K562 (cell line): Measurements from ENCODE around the gene RPL35. TPM values are rescaled to one million over a fixed set of nuclear protein-coding genes. Genes with fewer than 3 reads are reported as not detected.

Source experiments
- ATF1 ChIP-seq, 2 experiments: fragments of 450-650 bp in 1 of 2; IDR thresholded peaks; 2 replicates each; pipeline ENCODE4 v1.6.1; 2016; ENCODE audit warnings: missing compliant biosample characterization in 1 of 2, missing genetic modification characterization in 1 of 2
- CBX3 ChIP-seq, 2 experiments: IDR thresholded peaks; 1 replicate in 1 of 2; 2 replicates in 1 of 2; pipeline ENCODE4 v1.6.1; 2012; ENCODE audit warnings: inconsistent platforms in 2 of 2, low read length in 2 of 2, borderline replicate concordance in 1 of 2, control low read depth in 1 of 2
- FOS ChIP-seq: IDR thresholded peaks from 3 replicates; pipeline ENCODE4 v1.6.1; 2011; ENCODE audit not compliant: insufficient read length; ENCODE audit errors: extremely low read depth
- FOXK1 ChIP-seq: sonication (generic); formaldehyde crosslinking; IDR thresholded peaks from 2 replicates; pipeline ENCODE4 v1.8.0; 2022; ENCODE audit warnings: missing genetic modification reagents, mild to moderate bottlenecking, borderline replicate concordance
- MEF2D ChIP-seq: conservative IDR thresholded peaks from 2 replicates; pipeline ENCODE4 v1.6.1; 2016; ENCODE audit warnings: low read depth, missing genetic modification characterization, missing compliant biosample characterization
- NBN ChIP-seq: fragments of 450-650 bp; IDR thresholded peaks from 2 replicates; pipeline ENCODE4 v1.6.1; 2016; ENCODE audit warnings: low read depth, mild to moderate bottlenecking
- PURB ChIP-seq: sonication (generic); formaldehyde crosslinking; IDR thresholded peaks from 2 replicates; pipeline ENCODE4 v1.9.0; 2021; ENCODE audit warnings: low read depth, mild to moderate bottlenecking, missing genetic modification reagents
- SP2 ChIP-seq: IDR thresholded peaks from 2 replicates; pipeline ENCODE4 v1.6.1; 2011; ENCODE audit warnings: mild to moderate bottlenecking, low read depth, low read length, moderate library complexity; ENCODE audit not compliant: poor library complexity, severe bottlenecking; ENCODE audit errors: extremely low read depth
- TAF7 ChIP-seq: fragments of 450-650 bp; IDR thresholded peaks from 2 replicates; pipeline ENCODE4 v1.6.1; 2016; ENCODE audit warnings: missing genetic modification characterization, missing compliant biosample characterization
- ZNF12 ChIP-seq: sonication (generic); formaldehyde crosslinking; IDR thresholded peaks from 2 replicates; pipeline ENCODE4 v1.4.0; 2020; ENCODE audit warnings: mild to moderate bottlenecking, missing genetic modification reagents
- ZNF184 ChIP-seq: sonication (generic); formaldehyde crosslinking; IDR thresholded peaks from 2 replicates; pipeline ENCODE4 v1.5.0; 2020; ENCODE audit warnings: missing genetic modification reagents
- ZNF274 ChIP-seq: IDR thresholded peaks from 2 replicates; pipeline ENCODE4 v1.6.1; 2011; ENCODE audit warnings: low read depth, mild to moderate bottlenecking, low read length, moderate library complexity, borderline replicate concordance
- polyA plus RNA-seq, 8 experiments: library from polyadenylated mRNA; depleted of rRNA in 4 of 8; stranded (reverse) in 5 of 8; unstranded in 3 of 8; fragments of >200 nt; fragmentation: Nextera tagmentation in 2 of 8; fragmentation: Illumina TruSeq in 1 of 8; extraction: Ambion mirVana in 2 of 8; extraction: Trizol in 1 of 8; gene quantifications; 2 replicates each; pipeline versions ENCODE4 v1.2.1 to v1.2.3, GENCODE V29; 2011 to 2014; ENCODE audit warnings: inconsistent platforms in 1 of 8, missing spikeins in 1 of 8
- total RNA-seq, 7 experiments: library from RNA; depleted of rRNA in 6 of 7; stranded (reverse); fragments of >200 nt in 6 of 7; fragmentation: Illumina TruSeq in 2 of 7; extraction: Trizol in 2 of 7; gene quantifications; 2 replicates each; pipeline versions ENCODE4 v1.2.1 to v1.2.3, GENCODE V29; 2011 to 2021; ENCODE audit warnings: low replicate concordance in 1 of 7
- TF ChIP-seq, protein P1 (sequence below): fragments of 450-650 bp; IDR thresholded peaks from 2 replicates; pipeline ENCODE4 v1.6.1; 2016
- TF ChIP-seq, protein P2 (sequence below), 2 experiments: fragments of 450-650 bp; formaldehyde crosslinking in 1 of 2; IDR thresholded peaks; 2 replicates each; pipeline versions ENCODE4 v1.4.0 to v1.6.1; 2014 to 2020; ENCODE audit warnings: mild to moderate bottlenecking in 2 of 2, borderline replicate concordance in 1 of 2, low read depth in 1 of 2
- TF ChIP-seq, protein P3 (sequence below): sonication (generic); formaldehyde crosslinking; IDR thresholded peaks from 2 replicates; pipeline ENCODE4 v1.8.0; 2022; ENCODE audit warnings: mild to moderate bottlenecking, missing genetic modification reagents
- TF ChIP-seq, protein P4 (sequence below): fragments of 450-650 bp; IDR thresholded peaks from 2 replicates; pipeline ENCODE4 v1.6.1; 2017; ENCODE audit warnings: antibody characterized with exemption

RPL35 gene
- total and polyA plus RNA-seq, 9 of the 15 experiments (the other 6 are each of a cell fraction or from before 2014, with no cell fraction given): 1,755 to 5,101 (median 3,405) TPM

DNA sequence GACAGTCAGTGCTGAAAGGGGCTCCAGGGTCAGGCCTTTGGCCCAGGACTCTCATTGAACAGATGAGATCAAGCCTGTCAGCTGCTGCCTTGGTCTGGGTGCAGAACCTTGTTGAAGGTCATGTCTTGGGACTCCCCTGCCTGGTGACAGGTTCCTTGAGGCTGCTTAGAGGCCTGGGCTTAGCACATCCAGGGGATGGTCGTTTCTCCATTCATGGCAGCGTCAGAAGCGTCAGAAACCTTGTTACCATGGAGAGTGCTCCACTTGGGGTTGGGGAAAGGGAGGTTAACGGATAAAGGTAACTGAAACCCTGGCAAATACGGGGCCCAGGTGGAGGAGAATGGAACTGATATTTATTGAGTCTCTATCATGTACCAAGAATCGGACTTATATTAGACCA, 9.0 kb upstream of the RPL35 start (continued):
- no peak for TF ChIP-seq ATF1 (CRISPR knock-in tag; IDR thresholded peaks at IDR 0.05)
- TF ChIP-seq ATF1 (tag; IDR thresholded peaks at IDR 0.05): no peak
- TF ChIP-seq, protein P1, sequence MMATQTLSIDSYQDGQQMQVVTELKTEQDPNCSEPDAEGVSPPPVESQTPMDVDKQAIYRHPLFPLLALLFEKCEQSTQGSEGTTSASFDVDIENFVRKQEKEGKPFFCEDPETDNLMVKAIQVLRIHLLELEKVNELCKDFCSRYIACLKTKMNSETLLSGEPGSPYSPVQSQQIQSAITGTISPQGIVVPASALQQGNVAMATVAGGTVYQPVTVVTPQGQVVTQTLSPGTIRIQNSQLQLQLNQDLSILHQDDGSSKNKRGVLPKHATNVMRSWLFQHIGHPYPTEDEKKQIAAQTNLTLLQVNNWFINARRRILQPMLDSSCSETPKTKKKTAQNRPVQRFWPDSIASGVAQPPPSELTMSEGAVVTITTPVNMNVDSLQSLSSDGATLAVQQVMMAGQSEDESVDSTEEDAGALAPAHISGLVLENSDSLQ: no peak
- no peak for TF ChIP-seq FOS
- TF ChIP-seq ZNF274: no peak
- TF ChIP-seq, protein P2, sequence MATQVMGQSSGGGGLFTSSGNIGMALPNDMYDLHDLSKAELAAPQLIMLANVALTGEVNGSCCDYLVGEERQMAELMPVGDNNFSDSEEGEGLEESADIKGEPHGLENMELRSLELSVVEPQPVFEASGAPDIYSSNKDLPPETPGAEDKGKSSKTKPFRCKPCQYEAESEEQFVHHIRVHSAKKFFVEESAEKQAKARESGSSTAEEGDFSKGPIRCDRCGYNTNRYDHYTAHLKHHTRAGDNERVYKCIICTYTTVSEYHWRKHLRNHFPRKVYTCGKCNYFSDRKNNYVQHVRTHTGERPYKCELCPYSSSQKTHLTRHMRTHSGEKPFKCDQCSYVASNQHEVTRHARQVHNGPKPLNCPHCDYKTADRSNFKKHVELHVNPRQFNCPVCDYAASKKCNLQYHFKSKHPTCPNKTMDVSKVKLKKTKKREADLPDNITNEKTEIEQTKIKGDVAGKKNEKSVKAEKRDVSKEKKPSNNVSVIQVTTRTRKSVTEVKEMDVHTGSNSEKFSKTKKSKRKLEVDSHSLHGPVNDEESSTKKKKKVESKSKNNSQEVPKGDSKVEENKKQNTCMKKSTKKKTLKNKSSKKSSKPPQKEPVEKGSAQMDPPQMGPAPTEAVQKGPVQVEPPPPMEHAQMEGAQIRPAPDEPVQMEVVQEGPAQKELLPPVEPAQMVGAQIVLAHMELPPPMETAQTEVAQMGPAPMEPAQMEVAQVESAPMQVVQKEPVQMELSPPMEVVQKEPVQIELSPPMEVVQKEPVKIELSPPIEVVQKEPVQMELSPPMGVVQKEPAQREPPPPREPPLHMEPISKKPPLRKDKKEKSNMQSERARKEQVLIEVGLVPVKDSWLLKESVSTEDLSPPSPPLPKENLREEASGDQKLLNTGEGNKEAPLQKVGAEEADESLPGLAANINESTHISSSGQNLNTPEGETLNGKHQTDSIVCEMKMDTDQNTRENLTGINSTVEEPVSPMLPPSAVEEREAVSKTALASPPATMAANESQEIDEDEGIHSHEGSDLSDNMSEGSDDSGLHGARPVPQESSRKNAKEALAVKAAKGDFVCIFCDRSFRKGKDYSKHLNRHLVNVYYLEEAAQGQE (IDR thresholded peaks at IDR 0.05; ENCODE audit: borderline replicate concordance): no peak; the same call in 1 of the 2 replicates
- TF ChIP-seq, protein P2 (CRISPR knock-in tag; IDR thresholded peaks at IDR 0.05; ENCODE audit: low read depth): no peak
- TF ChIP-seq CBX3 (IDR thresholded peaks at IDR 0.05; ENCODE audit: borderline replicate concordance in 1 of 2, low read length in 2 of 2): no peak
- no peak for TF ChIP-seq NBN
- TF ChIP-seq PURB: no peak
- no peak for TF ChIP-seq ZNF184 (CRISPR knock-in tag)
- TF ChIP-seq TAF7 (tag): no peak
- TF ChIP-seq ZNF12: peak; percentile 3; the same call in 1 of the 2 replicates
- TF ChIP-seq FOXK1 (CRISPR knock-in tag): peak; percentile 52; the same call in 1 of the 2 replicates
- TF ChIP-seq SP2: no peak
- TF ChIP-seq, protein P3, sequence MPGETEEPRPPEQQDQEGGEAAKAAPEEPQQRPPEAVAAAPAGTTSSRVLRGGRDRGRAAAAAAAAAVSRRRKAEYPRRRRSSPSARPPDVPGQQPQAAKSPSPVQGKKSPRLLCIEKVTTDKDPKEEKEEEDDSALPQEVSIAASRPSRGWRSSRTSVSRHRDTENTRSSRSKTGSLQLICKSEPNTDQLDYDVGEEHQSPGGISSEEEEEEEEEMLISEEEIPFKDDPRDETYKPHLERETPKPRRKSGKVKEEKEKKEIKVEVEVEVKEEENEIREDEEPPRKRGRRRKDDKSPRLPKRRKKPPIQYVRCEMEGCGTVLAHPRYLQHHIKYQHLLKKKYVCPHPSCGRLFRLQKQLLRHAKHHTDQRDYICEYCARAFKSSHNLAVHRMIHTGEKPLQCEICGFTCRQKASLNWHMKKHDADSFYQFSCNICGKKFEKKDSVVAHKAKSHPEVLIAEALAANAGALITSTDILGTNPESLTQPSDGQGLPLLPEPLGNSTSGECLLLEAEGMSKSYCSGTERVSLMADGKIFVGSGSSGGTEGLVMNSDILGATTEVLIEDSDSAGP (CRISPR knock-in tag): no peak
- TF ChIP-seq, protein P4, sequence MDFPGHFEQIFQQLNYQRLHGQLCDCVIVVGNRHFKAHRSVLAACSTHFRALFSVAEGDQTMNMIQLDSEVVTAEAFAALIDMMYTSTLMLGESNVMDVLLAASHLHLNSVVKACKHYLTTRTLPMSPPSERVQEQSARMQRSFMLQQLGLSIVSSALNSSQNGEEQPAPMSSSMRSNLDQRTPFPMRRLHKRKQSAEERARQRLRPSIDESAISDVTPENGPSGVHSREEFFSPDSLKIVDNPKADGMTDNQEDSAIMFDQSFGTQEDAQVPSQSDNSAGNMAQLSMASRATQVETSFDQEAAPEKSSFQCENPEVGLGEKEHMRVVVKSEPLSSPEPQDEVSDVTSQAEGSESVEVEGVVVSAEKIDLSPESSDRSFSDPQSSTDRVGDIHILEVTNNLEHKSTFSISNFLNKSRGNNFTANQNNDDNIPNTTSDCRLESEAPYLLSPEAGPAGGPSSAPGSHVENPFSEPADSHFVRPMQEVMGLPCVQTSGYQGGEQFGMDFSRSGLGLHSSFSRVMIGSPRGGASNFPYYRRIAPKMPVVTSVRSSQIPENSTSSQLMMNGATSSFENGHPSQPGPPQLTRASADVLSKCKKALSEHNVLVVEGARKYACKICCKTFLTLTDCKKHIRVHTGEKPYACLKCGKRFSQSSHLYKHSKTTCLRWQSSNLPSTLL: no peak
- TF ChIP-seq MEF2D (tag): no peak
